GM12892 (cell line): ENCODE results near the gene ZNF195.
"Not testable (repeated sequence)": the region's sequence is repeated elsewhere in the genome, so short reads cannot be mapped to it uniquely, and the experiment has no call there.

Experiments
- POLR2A ChIP-seq: IDR thresholded peaks from 2 replicates; pipeline ENCODE4 v1.6.1; 2011; ENCODE audit warnings: low read depth, low read length, control low read depth
- POLR2AphosphoS5 ChIP-seq: IDR thresholded peaks from 2 replicates; pipeline ENCODE4 v1.6.1; 2011; ENCODE audit warnings: low read depth, low read length, control low read depth
- TAF1 ChIP-seq: IDR thresholded peaks from 2 replicates; pipeline ENCODE4 v1.6.1; 2011; ENCODE audit warnings: low read depth, mild to moderate bottlenecking, control low read depth, low read length, borderline replicate concordance

- not testable (repeated sequence) for TF ChIP-seq POLR2AphosphoS5, POLR2A, TAF1
These were observed 19.2 kb upstream of the ZNF195 start for GRCh38 chr11:3398106-3398505.
